Measurements from ENCODE around the gene GSDMA. TPM values are rescaled to one million over a fixed set of nuclear protein-coding genes. Genes with fewer than 3 reads are reported as not detected.

GSDMA gene
- total RNA-seq, 4 donors from 2014 or later: 0.16 to 0.26 TPM; not detected in 2

DNA sequence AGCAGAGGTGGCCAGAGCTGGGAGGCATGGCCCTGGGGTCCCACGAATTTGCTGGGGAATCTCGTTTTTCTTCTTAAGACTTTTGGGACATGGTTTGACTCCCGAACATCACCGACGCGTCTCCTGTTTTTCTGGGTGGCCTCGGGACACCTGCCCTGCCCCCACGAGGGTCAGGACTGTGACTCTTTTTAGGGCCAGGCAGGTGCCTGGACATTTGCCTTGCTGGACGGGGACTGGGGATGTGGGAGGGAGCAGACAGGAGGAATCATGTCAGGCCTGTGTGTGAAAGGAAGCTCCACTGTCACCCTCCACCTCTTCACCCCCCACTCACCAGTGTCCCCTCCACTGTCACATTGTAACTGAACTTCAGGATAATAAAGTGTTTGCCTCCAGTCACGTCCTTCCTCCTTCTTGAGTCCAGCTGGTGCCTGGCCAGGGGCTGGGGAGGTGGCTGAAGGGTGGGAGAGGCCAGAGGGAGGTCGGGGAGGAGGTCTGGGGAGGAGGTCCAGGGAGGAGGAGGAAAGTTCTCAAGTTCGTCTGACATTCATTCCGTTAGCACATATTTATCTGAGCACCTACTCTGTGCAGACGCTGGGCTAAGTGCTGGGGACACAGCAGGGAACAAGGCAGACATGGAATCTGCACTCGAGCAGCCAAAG, 54.7 kb downstream of the GSDMA start:
- TF ChIP-seq CTCF (IDR thresholded peaks at IDR 0.05 in 4 of 5, conservative IDR thresholded peaks at IDR 0.05 in 1 of 5): no peak
- TF ChIP-seq POLR2A (IDR thresholded peaks at IDR 0.05): peak; percentile 34 to 57
- H3K27me3 ChIP-seq: no peaks in the 10 kb centered on the region
- intact Hi-C loops (cut with DNase I; ENCODE audit: low total_unique reads) (loop anchor here (2.0 to 10.0 kb wide), 2 partner anchors 75 to 297 kb away; no protein-coding TSS in a partner anchor), in situ Hi-C loops (cut with MboI; ENCODE audit: low sequenced_read_pairs in 4 of 4) (no loop called here)
- H3K4me3 ChIP-seq: peak overlapping the region; percentile 46 to 66 (median 59)
- H3K36me3 ChIP-seq: peaks cover 0 to 5% of the 10 kb centered on the region in 2 donors
- no peaks in the 10 kb centered on the region for H3K9me3 ChIP-seq
- H3K27ac ChIP-seq: peak overlapping the region; percentile 87 to 99 (median 94)
- peaks cover 68 to 76% of the 10 kb centered on the region in 2 donors for H3K4me1 ChIP-seq
- peak in 1 of 2 donors; percentile 4 for ATAC-seq
- DNase-seq: peak; percentile 64 to 79

- intact Hi-C loops (cut with DNase I; ENCODE audit: low total_unique reads): loop anchor here (2.0 to 10.0 kb wide), 2 partner anchors 74 to 296 kb away; no protein-coding TSS in a partner anchor
- TF ChIP-seq POLR2A (IDR thresholded peaks at IDR 0.05): peak; percentile 66 to 71
- TF ChIP-seq CTCF (IDR thresholded peaks at IDR 0.05 in 4 of 5, conservative IDR thresholded peaks at IDR 0.05 in 1 of 5): no peak
- peaks cover 0 to 5% of the 10 kb centered on the region in 2 donors for H3K36me3 ChIP-seq
- H3K27me3 ChIP-seq: no peaks in the 10 kb centered on the region
- DNase-seq: peak; percentile 84 to 90
- peak overlapping the region; percentile 87 to 99 (median 94) for H3K27ac ChIP-seq
- H3K9me3 ChIP-seq: no peaks in the 10 kb centered on the region
- in situ Hi-C loops (cut with MboI; ENCODE audit: low sequenced_read_pairs in 4 of 4): no loop called here
- H3K4me1 ChIP-seq: peaks cover 77 to 85% of the 10 kb centered on the region in 2 donors
- peak overlapping the region; percentile 46 to 66 (median 59) for H3K4me3 ChIP-seq
- ATAC-seq: peak; percentile 29 to 33
These were observed 55.7 kb downstream of the GSDMA start for GRCh38 chr17:40018211-40019121.

DNA sequence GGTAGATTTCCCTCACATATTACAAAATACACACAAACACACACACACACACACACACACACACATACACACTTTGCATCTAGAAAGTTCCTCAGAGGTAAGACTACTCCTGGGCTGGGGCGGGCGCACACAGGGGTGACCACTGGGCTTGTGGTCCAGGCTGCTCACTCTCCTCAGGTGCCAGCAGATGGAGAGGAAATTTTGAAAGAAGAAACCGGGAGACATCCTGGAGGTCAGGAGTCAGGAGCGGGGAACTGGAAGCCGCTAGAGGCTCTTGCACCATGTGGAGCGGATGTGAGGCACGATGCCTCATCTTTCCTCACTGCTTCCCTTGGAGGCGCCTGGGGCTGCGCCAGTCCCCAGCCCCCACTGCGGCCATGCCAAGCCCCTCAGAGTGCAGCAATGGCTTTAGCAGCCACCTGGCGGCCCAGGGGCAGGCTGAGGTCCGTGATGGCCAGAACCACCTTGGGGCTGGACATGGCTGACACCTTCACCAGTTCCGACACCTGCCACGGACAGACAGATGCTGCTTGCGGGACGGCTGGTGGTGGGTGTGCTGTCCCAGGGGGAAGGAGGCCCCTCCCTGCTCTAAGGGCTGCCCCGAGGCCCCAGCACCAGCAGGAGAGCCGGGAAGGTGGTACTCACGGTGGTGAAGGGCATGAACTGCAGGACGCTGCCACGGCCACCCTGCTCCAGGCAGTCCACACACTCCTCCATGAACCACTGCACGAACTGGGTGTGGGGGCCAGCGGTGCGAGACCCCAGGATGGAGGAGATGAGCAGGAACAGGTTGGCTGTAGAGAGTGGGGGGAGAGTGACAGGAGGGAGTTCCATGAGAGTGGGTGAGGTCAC, 56.6 kb downstream of the GSDMA start:
- DNase-seq: peak; percentile 84 to 94
- peak; percentile 44 to 45 for ATAC-seq

More for the DNA sequence above, 56.6 kb downstream of the GSDMA start:
- peak in 4 of 5 experiments; percentile 25 to 39 (median 35) for TF ChIP-seq CTCF (IDR thresholded peaks at IDR 0.05 in 4 of 5, conservative IDR thresholded peaks at IDR 0.05 in 1 of 5)
- peak; percentile 60 to 67 for TF ChIP-seq POLR2A (IDR thresholded peaks at IDR 0.05)
- in situ Hi-C loops (cut with MboI; ENCODE audit: low sequenced_read_pairs in 4 of 4): no loop called here
- Histone ChIP-seq H3K4me1 (peaks cover 78 to 85% of the 10 kb centered on the region in 2 donors), H3K9me3 (no peaks in the 10 kb centered on the region), H3K36me3 (peaks cover 0 to 5% of the 10 kb centered on the region in 2 donors), H3K27me3 (no peaks in the 10 kb centered on the region), H3K27ac (peak overlapping the region; percentile 87 to 99 (median 94)), H3K4me3 (peak overlapping the region in 2 of 4 donors; percentile 54 to 64)
- intact Hi-C loops (cut with DNase I; ENCODE audit: low total_unique reads): loop anchor here (2.0 to 10.0 kb wide), 2 partner anchors 73 to 295 kb away; no protein-coding TSS in a partner anchor
